ENCODE results near the gene SARNP. TPM values are rescaled to one million over a fixed set of nuclear protein-coding genes. Genes with fewer than 3 reads are reported as not detected.

SARNP gene
- total RNA-seq, 1 experiment from 2014 or later: 98.3 TPM

- TF ChIP-seq ZNF671 (CRISPR knock-in tag; IDR thresholded peaks at IDR 0.05) (no peak), TP53 (CRISPR knock-in tag; IDR thresholded peaks at IDR 0.05) (no peak)
These were observed 101.5 kb downstream of the SARNP start, which contains the start of gene BLOC1S1 (continued) for GRCh38 chr12:55715833-55716581.

- H3K9me3 Mint-ChIP-seq: no peaks in the 10 kb centered on the region
- H3K36me3 Mint-ChIP-seq: no peaks in the 10 kb centered on the region
- ChIA-PET CTCF (interaction anchor here (0.6 to 10.8 kb wide), 9 partner anchors 9 to 115 kb away, joined by 3 to 141 read pairs (median 3); partner anchors contain the start of genes CD63, ITGA7 and SARNP), POLR2A (interaction anchor here (1.3 to 3.4 kb wide), 3 partner anchors 8 to 14 kb away, joined by 3 to 21 read pairs (median 5); partner anchors contain the start of genes CD63 and ITGA7)
- no peak for ATAC-seq
- peaks cover 37% of the 10 kb centered on the region for H3K4me1 Mint-ChIP-seq
- TF ChIP-seq ZNF671 (CRISPR knock-in tag; IDR thresholded peaks at IDR 0.05) (no peak), E2F1 (CRISPR knock-in tag; IDR thresholded peaks at IDR 0.05) (no peak), ZNF138 (CRISPR knock-in tag; conservative IDR thresholded peaks at IDR 0.05) (no peak), ZNF121 (CRISPR knock-in tag; IDR thresholded peaks at IDR 0.05) (no peak)
- TF ChIP-seq, protein P1, sequence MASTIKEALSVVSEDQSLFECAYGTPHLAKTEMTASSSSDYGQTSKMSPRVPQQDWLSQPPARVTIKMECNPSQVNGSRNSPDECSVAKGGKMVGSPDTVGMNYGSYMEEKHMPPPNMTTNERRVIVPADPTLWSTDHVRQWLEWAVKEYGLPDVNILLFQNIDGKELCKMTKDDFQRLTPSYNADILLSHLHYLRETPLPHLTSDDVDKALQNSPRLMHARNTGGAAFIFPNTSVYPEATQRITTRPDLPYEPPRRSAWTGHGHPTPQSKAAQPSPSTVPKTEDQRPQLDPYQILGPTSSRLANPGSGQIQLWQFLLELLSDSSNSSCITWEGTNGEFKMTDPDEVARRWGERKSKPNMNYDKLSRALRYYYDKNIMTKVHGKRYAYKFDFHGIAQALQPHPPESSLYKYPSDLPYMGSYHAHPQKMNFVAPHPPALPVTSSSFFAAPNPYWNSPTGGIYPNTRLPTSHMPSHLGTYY (CRISPR knock-in tag; IDR thresholded peaks at IDR 0.05): no peak
- DNase-seq (ENCODE audit: low spot score): no peak
- H3K4me3 Mint-ChIP-seq: peak overlapping the region; percentile 85
- peak overlapping the region; percentile 82; the same call in 1 of the 2 replicates for H3K27ac Mint-ChIP-seq
- peaks cover 32% of the 10 kb centered on the region for H3K27me3 Mint-ChIP-seq (ENCODE audit: low read depth)
These were observed 102.3 kb downstream of the SARNP start for GRCh38 chr12:55715169-55715764.

- Mint-ChIP-seq H3K27ac (no peak overlapping the region), H3K4me3 (no peak overlapping the region), H3K4me1 (peaks cover 39% of the 10 kb centered on the region), H3K9me3 (no peaks in the 10 kb centered on the region), H3K36me3 (no peaks in the 10 kb centered on the region), H3K27me3 (ENCODE audit: low read depth) (peaks cover 44% of the 10 kb centered on the region)
- CTCF ChIA-PET: no interaction called here
- POLR2A ChIA-PET: no interaction called here
- no peak for DNase-seq (ENCODE audit: low spot score)
- no peak for ATAC-seq
- TF ChIP-seq ZNF671 (CRISPR knock-in tag; IDR thresholded peaks at IDR 0.05) (no peak), IRF2 (CRISPR knock-in tag; IDR thresholded peaks at IDR 0.05; ENCODE audit: borderline replicate concordance, low read depth) (no peak), TEAD1 (CRISPR knock-in tag; IDR thresholded peaks at IDR 0.05) (no peak), ZNF232 (CRISPR knock-in tag; IDR thresholded peaks at IDR 0.05) (no peak), AFF4 (CRISPR knock-in tag; IDR thresholded peaks at IDR 0.05; ENCODE audit: borderline replicate concordance) (no peak), SMAD4 (CRISPR knock-in tag; IDR thresholded peaks at IDR 0.05) (no peak), NR2C2 (CRISPR knock-in tag; IDR thresholded peaks at IDR 0.05) (no peak), NR1H2 (CRISPR knock-in tag; IDR thresholded peaks at IDR 0.05) (no peak), ZNF317 (CRISPR knock-in tag; IDR thresholded peaks at IDR 0.05; ENCODE audit: borderline replicate concordance, low read depth) (no peak), SMAD3 (CRISPR knock-in tag; IDR thresholded peaks at IDR 0.05; ENCODE audit: borderline replicate concordance) (no peak), HMGA2 (CRISPR knock-in tag; IDR thresholded peaks at IDR 0.05) (no peak), ATF1 (CRISPR knock-in tag; IDR thresholded peaks at IDR 0.05) (no peak), NFYB (CRISPR knock-in tag; conservative IDR thresholded peaks at IDR 0.05; ENCODE audit: low read depth) (no peak), ESRRA (CRISPR knock-in tag; IDR thresholded peaks at IDR 0.05; ENCODE audit: borderline replicate concordance) (no peak), ZMAT4 (CRISPR knock-in tag; IDR thresholded peaks at IDR 0.05) (no peak), GABPB1 (CRISPR knock-in tag; IDR thresholded peaks at IDR 0.05) (no peak)
- TF ChIP-seq, protein P2, sequence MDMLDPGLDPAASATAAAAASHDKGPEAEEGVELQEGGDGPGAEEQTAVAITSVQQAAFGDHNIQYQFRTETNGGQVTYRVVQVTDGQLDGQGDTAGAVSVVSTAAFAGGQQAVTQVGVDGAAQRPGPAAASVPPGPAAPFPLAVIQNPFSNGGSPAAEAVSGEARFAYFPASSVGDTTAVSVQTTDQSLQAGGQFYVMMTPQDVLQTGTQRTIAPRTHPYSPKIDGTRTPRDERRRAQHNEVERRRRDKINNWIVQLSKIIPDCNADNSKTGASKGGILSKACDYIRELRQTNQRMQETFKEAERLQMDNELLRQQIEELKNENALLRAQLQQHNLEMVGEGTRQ (CRISPR knock-in tag; IDR thresholded peaks at IDR 0.05): no peak
- TF ChIP-seq, protein P3, sequence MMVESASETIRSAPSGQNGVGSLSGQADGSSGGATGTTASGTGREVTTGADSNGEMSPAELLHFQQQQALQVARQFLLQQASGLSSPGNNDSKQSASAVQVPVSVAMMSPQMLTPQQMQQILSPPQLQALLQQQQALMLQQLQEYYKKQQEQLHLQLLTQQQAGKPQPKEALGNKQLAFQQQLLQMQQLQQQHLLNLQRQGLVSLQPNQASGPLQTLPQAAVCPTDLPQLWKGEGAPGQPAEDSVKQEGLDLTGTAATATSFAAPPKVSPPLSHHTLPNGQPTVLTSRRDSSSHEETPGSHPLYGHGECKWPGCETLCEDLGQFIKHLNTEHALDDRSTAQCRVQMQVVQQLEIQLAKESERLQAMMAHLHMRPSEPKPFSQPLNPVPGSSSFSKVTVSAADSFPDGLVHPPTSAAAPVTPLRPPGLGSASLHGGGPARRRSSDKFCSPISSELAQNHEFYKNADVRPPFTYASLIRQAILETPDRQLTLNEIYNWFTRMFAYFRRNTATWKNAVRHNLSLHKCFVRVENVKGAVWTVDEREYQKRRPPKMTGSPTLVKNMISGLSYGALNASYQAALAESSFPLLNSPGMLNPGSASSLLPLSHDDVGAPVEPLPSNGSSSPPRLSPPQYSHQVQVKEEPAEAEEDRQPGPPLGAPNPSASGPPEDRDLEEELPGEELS (CRISPR knock-in tag; IDR thresholded peaks at IDR 0.05): no peak
These were observed 103.8 kb downstream of the SARNP start for GRCh38 chr12:55713721-55714120.

All from WTC11 (cell line).